ENCODE data around the gene CNN2.
A peak's percentile ranks its signal among the peaks of the same experiment; 100 is the strongest.
"Not testable (repeated sequence)": the region's sequence is repeated elsewhere in the genome, so short reads cannot be mapped to it uniquely, and the experiment has no call there.

The CNN2 gene

DNA sequence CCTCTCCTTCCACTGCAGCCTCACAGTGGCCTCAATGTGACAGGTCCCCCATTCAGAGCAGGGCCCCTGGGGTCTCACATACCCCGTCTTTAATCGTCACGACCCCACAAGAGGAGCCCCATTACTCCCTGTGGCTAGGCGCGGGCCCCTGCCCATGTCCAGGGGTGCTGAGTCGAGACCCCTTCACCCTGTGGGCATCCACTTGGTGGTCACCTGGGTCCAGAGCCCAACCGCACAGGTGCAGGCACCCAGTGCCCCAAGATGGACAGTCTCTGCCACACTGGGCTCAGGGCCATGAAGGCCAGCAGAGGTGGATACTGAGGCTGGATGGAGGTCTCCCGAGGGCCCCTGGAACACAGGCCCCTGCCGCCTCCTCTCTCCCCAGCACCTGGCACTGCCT lies 8.5 kb upstream of the CNN2 start:
- no peak for DNase-seq (ENCODE audit: low read depth, low spot score)
- TF ChIP-seq POLR2AphosphoS5 (IDR thresholded peaks at IDR 0.05; ENCODE audit: borderline replicate concordance, low read depth, low read length), result no peak
- no peak for TF ChIP-seq EZH2 (IDR thresholded peaks at IDR 0.05)
- no peak for TF ChIP-seq FOXP2 (optimal IDR thresholded peaks at IDR 0.05; ENCODE audit: control extremely low read depth, extremely low read length, insufficient read depth)
- Histone ChIP-seq H3K9me3 (ENCODE audit: low read depth, low read length) (no peaks in the 10 kb centered on the region), H3K36me3 (ENCODE audit: insufficient read depth, low read length) (peaks cover 4% of the 10 kb centered on the region; the same call in 1 of the 2 replicates), H3K9ac (ENCODE audit: insufficient read length) (peak overlapping the region; percentile 41), H3K27ac (no peak overlapping the region), H3K4me3 (0 out of 2 replicates have a peak overlapping the region, but pooled peaks have one; percentile 22)

DNA sequence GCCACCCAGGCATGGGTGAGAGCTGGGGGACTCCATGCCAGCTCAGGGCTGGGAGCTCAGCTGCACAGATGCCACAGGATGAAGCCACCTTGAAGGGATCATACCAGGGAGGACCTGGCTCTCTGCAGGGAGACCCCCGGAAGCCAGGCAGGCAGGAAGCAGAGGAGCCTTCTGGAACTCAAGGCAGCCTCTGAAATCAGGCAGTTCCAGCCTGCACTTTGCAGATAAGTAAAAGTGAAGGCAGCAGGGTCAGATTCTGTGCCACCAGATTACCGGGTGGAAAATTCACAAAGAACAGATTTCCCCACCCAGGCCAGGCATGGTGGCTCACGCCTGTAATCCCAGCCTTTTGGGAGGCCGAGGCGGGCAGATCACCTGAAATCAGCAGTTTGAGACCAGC lies 8.0 kb upstream of the CNN2 start:
- no peaks in the 10 kb centered on the region; the same call in 1 of the 2 replicates for H3K36me3 ChIP-seq (ENCODE audit: insufficient read depth, low read length)
- H3K9me3 ChIP-seq (ENCODE audit: low read depth, low read length), result no peaks in the 10 kb centered on the region
- no peak for DNase-seq (ENCODE audit: low read depth, low spot score)
- peak overlapping the region; percentile 25; the same call in 1 of the 2 replicates for H3K27ac ChIP-seq
- 0 out of 2 replicates have a peak overlapping the region, but pooled peaks have one; percentile 22 for H3K4me3 ChIP-seq
- TF ChIP-seq EZH2 (IDR thresholded peaks at IDR 0.05), result no peak
- no peak for TF ChIP-seq POLR2AphosphoS5 (IDR thresholded peaks at IDR 0.05; ENCODE audit: borderline replicate concordance, low read depth, low read length)
- no peak for TF ChIP-seq FOXP2 (optimal IDR thresholded peaks at IDR 0.05; ENCODE audit: control extremely low read depth, extremely low read length, insufficient read depth)
- peak overlapping the region; percentile 8 for H3K9ac ChIP-seq (ENCODE audit: insufficient read length)

DNA sequence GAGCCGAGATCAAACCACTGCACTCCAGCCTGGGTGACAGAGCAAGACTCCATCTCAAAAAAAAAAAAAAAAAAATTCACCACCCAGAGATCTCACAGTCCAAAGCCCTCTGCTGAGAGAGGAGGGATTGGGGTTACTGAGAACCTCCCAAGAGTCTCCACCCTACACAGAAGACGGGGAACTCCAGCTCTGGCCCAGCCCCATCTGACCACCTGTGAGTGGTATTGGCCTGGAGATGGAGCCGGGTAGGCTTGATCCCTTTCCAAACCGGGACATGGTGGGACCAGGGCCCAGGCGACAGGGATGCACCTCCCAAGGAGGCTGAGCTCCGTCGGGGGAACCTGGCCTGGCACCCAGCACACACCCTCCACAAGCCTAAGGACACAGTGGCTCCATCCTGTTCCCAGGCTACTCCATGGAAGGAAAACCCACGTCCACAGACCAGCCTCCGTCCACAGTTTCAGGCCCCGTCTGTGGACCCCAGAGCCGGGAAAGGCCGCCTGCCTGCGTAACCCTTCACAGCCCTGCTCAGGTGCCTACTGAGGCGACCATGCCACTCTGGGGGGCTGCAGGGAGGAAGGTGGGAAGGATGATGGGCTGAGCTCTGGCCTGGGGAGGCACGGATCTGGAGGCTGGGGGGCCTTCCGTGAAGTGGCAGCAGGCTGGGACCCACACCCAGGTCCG lies 7.3 kb upstream of the CNN2 start:
- Histone ChIP-seq H3K4me3 (peak overlapping the region; percentile 86), H3K9me3 (ENCODE audit: low read depth, low read length) (no peaks in the 10 kb centered on the region), H3K9ac (ENCODE audit: insufficient read length) (peak overlapping the region; percentile 97), H3K36me3 (ENCODE audit: insufficient read depth, low read length) (no peaks in the 10 kb centered on the region; the same call in 1 of the 2 replicates), H3K27ac (no peak overlapping the region; the same call in 1 of the 2 replicates)
- DNase-seq (ENCODE audit: low read depth, low spot score), result no peak
- no peak for TF ChIP-seq EZH2 (IDR thresholded peaks at IDR 0.05)
- no peak for TF ChIP-seq FOXP2 (optimal IDR thresholded peaks at IDR 0.05; ENCODE audit: control extremely low read depth, extremely low read length, insufficient read depth)
- no peak; the same call in 1 of the 2 replicates for TF ChIP-seq POLR2AphosphoS5 (IDR thresholded peaks at IDR 0.05; ENCODE audit: borderline replicate concordance, low read depth, low read length)

DNA sequence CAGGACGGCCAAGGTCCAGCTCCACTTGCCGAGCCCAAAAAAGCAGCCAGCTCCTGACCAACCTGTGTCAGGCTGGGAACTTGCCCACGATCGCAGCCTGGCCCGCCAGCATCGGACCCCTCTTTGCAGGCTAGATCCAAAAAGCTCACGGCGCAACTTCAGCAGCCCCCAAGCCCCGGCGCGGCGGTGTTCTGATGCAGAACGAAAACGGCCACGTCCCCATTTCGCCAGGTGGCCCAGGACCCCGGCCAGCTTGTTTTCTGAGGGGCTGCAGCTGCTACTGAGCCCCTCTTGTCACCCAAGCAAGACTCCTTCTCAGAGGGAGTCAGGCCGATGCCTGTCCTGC lies 6.8 kb upstream of the CNN2 start:
- H3K9ac ChIP-seq (ENCODE audit: insufficient read length), result peak overlapping the region; percentile 97
- no peaks in the 10 kb centered on the region; the same call in 1 of the 2 replicates for H3K36me3 ChIP-seq (ENCODE audit: insufficient read depth, low read length)
- no peaks in the 10 kb centered on the region for H3K9me3 ChIP-seq (ENCODE audit: low read depth, low read length)
- H3K27ac ChIP-seq, result no peak overlapping the region
- no peak for DNase-seq (ENCODE audit: low read depth, low spot score)
- no peak for TF ChIP-seq POLR2AphosphoS5 (IDR thresholded peaks at IDR 0.05; ENCODE audit: borderline replicate concordance, low read depth, low read length)
- TF ChIP-seq FOXP2 (optimal IDR thresholded peaks at IDR 0.05; ENCODE audit: control extremely low read depth, extremely low read length, insufficient read depth), result no peak
- TF ChIP-seq EZH2 (IDR thresholded peaks at IDR 0.05), result no peak
- H3K4me3 ChIP-seq, result peak overlapping the region; percentile 86

- no peak for DNase-seq (ENCODE audit: low read depth, low spot score)
- Histone ChIP-seq H3K4me3 (peak overlapping the region; percentile 86), H3K27ac (peak overlapping the region; percentile 96), H3K9me3 (ENCODE audit: low read depth, low read length) (no peaks in the 10 kb centered on the region), H3K9ac (ENCODE audit: insufficient read length) (peak overlapping the region; percentile 97), H3K36me3 (ENCODE audit: insufficient read depth, low read length) (no peaks in the 10 kb centered on the region)
- TF ChIP-seq EZH2 (IDR thresholded peaks at IDR 0.05) (no peak), POLR2AphosphoS5 (IDR thresholded peaks at IDR 0.05; ENCODE audit: borderline replicate concordance, low read depth, low read length) (no peak), FOXP2 (optimal IDR thresholded peaks at IDR 0.05; ENCODE audit: control extremely low read depth, extremely low read length, insufficient read depth) (no peak)
These were observed 6.2 kb upstream of the CNN2 start for GRCh38 chr19:1019980-1020867.

- Histone ChIP-seq H3K9ac (ENCODE audit: insufficient read length) (peak within 1 kb of the TSS; percentile 97), H3K9me3 (ENCODE audit: low read depth, low read length) (no peaks in the 10 kb centered on the region), H3K36me3 (ENCODE audit: insufficient read depth, low read length) (no peaks in the 10 kb centered on the region), H3K4me3 (peak within 1 kb of the TSS; percentile 86), H3K27ac (peak within 1 kb of the TSS; percentile 96)
- TF ChIP-seq FOXP2 (optimal IDR thresholded peaks at IDR 0.05; ENCODE audit: control extremely low read depth, extremely low read length, insufficient read depth), result no peak
- TF ChIP-seq POLR2AphosphoS5 (IDR thresholded peaks at IDR 0.05; ENCODE audit: borderline replicate concordance, low read depth, low read length), result peak; percentile 79; the same call in 1 of the 2 replicates
- DNase-seq (ENCODE audit: low read depth, low spot score), result peak; percentile 94
These were observed 5.5 kb upstream of the CNN2 start, which contains the start of gene TMEM259 for GRCh38 chr19:1020868-1021425. Gene TMEM259, minus strand, starts transcription at chr19:1021123. Its CDS starts 127 bp downstream, at chr19:1020996.

GRCh38 chr19:1023883-1024188 lies 2.6 kb upstream of the CNN2 start:
- not testable (repeated sequence) for H3K27ac ChIP-seq; H3K9ac ChIP-seq (ENCODE audit: insufficient read length); H3K36me3 ChIP-seq (ENCODE audit: insufficient read depth, low read length); H3K4me3 ChIP-seq; H3K9me3 ChIP-seq (ENCODE audit: low read depth, low read length); DNase-seq (ENCODE audit: low read depth, low spot score)

- not testable (repeated sequence) for H3K27ac ChIP-seq; H3K4me3 ChIP-seq; H3K36me3 ChIP-seq (ENCODE audit: insufficient read depth, low read length); DNase-seq (ENCODE audit: low read depth, low spot score); H3K9me3 ChIP-seq (ENCODE audit: low read depth, low read length); H3K9ac ChIP-seq (ENCODE audit: insufficient read length)
These were observed 1.3 kb upstream of the CNN2 start for GRCh38 chr19:1025080-1025479.
